HCT116 (cell line): ENCODE results near the gene FRMPD4. TPM values are rescaled to one million over a fixed set of nuclear protein-coding genes. Genes with fewer than 3 reads are reported as not detected.

Experiments
- ATAC-seq: fragments of 200-7000 bp; cut with Tn5 transposase; 2 replicates; pipeline ENCODE4 v1.9.1; 2020; ENCODE audit warnings: mild to moderate bottlenecking, moderate library complexity
- BruUV-seq: library from RNA; stranded (reverse); fragments of 400-500 nt; replicated peaks from 2 replicates; lab custom pipeline; 2021; lab: Mats Ljungman, UMichigan
- CTCF ChIA-PET: fragments of 300-600 bp; sonication (Branson Sonifier 250); formaldehyde crosslinking; loops from one replicate; lab custom pipeline; 2021; ENCODE audit warnings: antibody characterized with exemption; lab: Charles Lee
- POLR2A ChIA-PET: fragments of 300-600, 350-600 bp; sonication (Branson Sonifier 250); formaldehyde crosslinking; loops from one replicate; lab custom pipeline; 2021; ENCODE audit warnings: antibody characterized with exemption; lab: Charles Lee
- RAD21 ChIA-PET, 2 experiments: fragments of 300-600 bp; sonication (Branson Sonifier 250); formaldehyde crosslinking; loops; one replicate each; lab custom pipeline; 2023; ENCODE audit warnings: low total read pairs in 2 of 2; ENCODE audit not compliant: uncharacterized antibody in 2 of 2, unreplicated experiment in 2 of 2, low non-redundant PET in 1 of 2; lab: Charles Lee
- DNase-seq: peaks from one replicate; pipeline ENCODE4 v3.0.0-alpha.2; 2010; ENCODE audit warnings: low read depth, low spot score
- H2AFZ ChIP-seq: fragments of 200-600 bp; shearing (Covaris generic), sonication (generic); 2 replicates; pipeline ENCODE4 v1.6.1; 2017; ENCODE audit warnings: low read depth, mixed run types, mixed read lengths, antibody characterized with exemption, low read length; ENCODE audit not compliant: poor library complexity, severe bottlenecking
- H3K27ac ChIP-seq: 2 replicates; pipeline ENCODE4 v1.5.1; 2012; ENCODE audit warnings: low read depth, low read length
- H3K27me3 ChIP-seq: fragments of 200-600 bp; sonication (generic); 2 replicates; pipeline ENCODE4 v1.6.1; 2016; ENCODE audit warnings: mixed run types, low read length, mixed read lengths; ENCODE audit not compliant: insufficient read depth
- H3K36me3 ChIP-seq, 2 experiments: fragments of 200-500 bp in 1 of 2; fragments of 200-600 bp in 1 of 2; sonication (Bioruptor generic) in 1 of 2; sonication (generic) in 1 of 2; 2 replicates each; pipeline versions ENCODE4 v1.5.1 to v1.6.1; 2014 to 2016; ENCODE audit warnings: low read length in 2 of 2, inconsistent platforms in 1 of 2, mixed read lengths in 1 of 2, mixed run types in 1 of 2; ENCODE audit not compliant: insufficient read depth in 2 of 2, control insufficient read depth in 1 of 2
- H3K4me1 ChIP-seq, 2 experiments: fragments of 200-600 bp in 1 of 2; sonication (generic) in 1 of 2; 2 replicates each; pipeline versions ENCODE4 v1.5.1 to v1.6.1; 2012 to 2017; ENCODE audit warnings: low read length in 2 of 2, inconsistent platforms in 1 of 2, mild to moderate bottlenecking in 1 of 2, mixed read lengths in 1 of 2, mixed run types in 1 of 2, moderate library complexity in 1 of 2; ENCODE audit not compliant: insufficient read depth in 2 of 2, control insufficient read depth in 1 of 2
- H3K4me2 ChIP-seq: fragments of 200-600 bp; sonication (generic); 2 replicates; pipeline ENCODE4 v1.6.1; 2017; ENCODE audit warnings: mixed run types, low read length, mixed read lengths
- H3K4me3 ChIP-seq, 2 experiments: fragments of 200-600 bp in 1 of 2; sonication (generic) in 1 of 2; replicated peaks in 1 of 2; 2 replicates each; pipeline ENCODE4 v1.5.1; 2011 to 2016; ENCODE audit warnings: low read length in 2 of 2, control low read depth in 1 of 2, low read depth in 1 of 2, mild to moderate bottlenecking in 1 of 2, mixed read lengths in 1 of 2, mixed run types in 1 of 2
- H3K79me2 ChIP-seq: fragments of 200-600 bp; sonication (generic); 2 replicates; pipeline ENCODE4 v1.6.1; 2017; ENCODE audit warnings: mild to moderate bottlenecking, mixed run types, low read length, moderate library complexity, mixed read lengths; ENCODE audit not compliant: insufficient read depth
- H3K9ac ChIP-seq: fragments of 200-600 bp; sonication (generic); 2 replicates; pipeline ENCODE4 v1.6.1; 2016; ENCODE audit warnings: low read length, mixed read lengths
- H3K9me2 ChIP-seq: fragments of 200-600 bp; sonication (generic), shearing (Covaris generic); 2 replicates; pipeline ENCODE4 v1.6.1; 2017; ENCODE audit warnings: mixed run types, mild to moderate bottlenecking, moderate library complexity; ENCODE audit not compliant: insufficient read depth
- H3K9me3 ChIP-seq, 2 experiments: fragments of 200-500 bp in 1 of 2; fragments of 200-600 bp in 1 of 2; sonication (Bioruptor generic) in 1 of 2; sonication (generic) in 1 of 2; 2 replicates each; pipeline ENCODE4 v1.6.1; 2014 to 2017; ENCODE audit warnings: low read length in 2 of 2, mixed read lengths in 2 of 2, inconsistent platforms in 1 of 2, low read depth in 1 of 2, mild to moderate bottlenecking in 1 of 2, mixed run types in 1 of 2, moderate library complexity in 1 of 2; ENCODE audit not compliant: control insufficient read depth in 1 of 2, insufficient read depth in 1 of 2
- H4K20me1 ChIP-seq: fragments of 200-600 bp; sonication (generic), shearing (Covaris generic); 2 replicates; pipeline ENCODE4 v1.6.1; 2017; ENCODE audit warnings: mixed run types, mild to moderate bottlenecking, moderate library complexity; ENCODE audit not compliant: insufficient read depth
- ATF3 ChIP-seq: IDR thresholded peaks from 2 replicates; pipeline ENCODE4 v1.6.1; 2012
- CBX3 ChIP-seq: IDR thresholded peaks from 2 replicates; pipeline ENCODE4 v1.6.1; 2012; ENCODE audit warnings: low read depth
- CEBPB ChIP-seq: IDR thresholded peaks from 2 replicates; pipeline ENCODE4 v1.6.1; 2012; ENCODE audit warnings: low read depth
- FOSL1 ChIP-seq: IDR thresholded peaks from 2 replicates; pipeline ENCODE4 v1.6.1; 2012; ENCODE audit warnings: low read depth
- MAX ChIP-seq: IDR thresholded peaks from 2 replicates; pipeline ENCODE4 v1.6.1; 2012
- POLR2A ChIP-seq: IDR thresholded peaks from 2 replicates; pipeline ENCODE4 v1.7.0; 2011; ENCODE audit warnings: borderline replicate concordance; ENCODE audit not compliant: insufficient read depth, insufficient read length; ENCODE audit errors: extremely low read depth
- RAD21 ChIP-seq: IDR thresholded peaks from 2 replicates; pipeline ENCODE4 v1.6.1; 2012; ENCODE audit warnings: low read depth, mild to moderate bottlenecking
- TCF7L2 ChIP-seq: IDR thresholded peaks from 2 replicates; pipeline ENCODE4 v1.7.0; 2011; ENCODE audit warnings: borderline replicate concordance, inconsistent platforms; ENCODE audit not compliant: insufficient read depth, insufficient read length; ENCODE audit errors: extremely low read depth
- ZNF274 ChIP-seq: fragments of 200-500 bp; sonication (Bioruptor generic); IDR thresholded peaks from 2 replicates; pipeline ENCODE4 v1.6.1; 2014; ENCODE audit warnings: mild to moderate bottlenecking, low read depth, low read length, inconsistent platforms
- intact Hi-C: fragments of 100-400 bp; cut with micrococcal nuclease; formaldehyde crosslinking; loops from 2 replicates; pipeline ENCODE4 v1.10.0; 2022
- total RNA-seq: library from RNA; stranded (reverse); gene quantifications from one replicate; pipeline ENCODE4 v1.2.1, GENCODE V29; 2021; ENCODE audit not compliant: unreplicated experiment

Gene FRMPD4
- total RNA-seq, 1 experiment from 2014 or later = not detected

- ChIA-PET POLR2A (no interaction called here), RAD21 (no interaction called here), CTCF (interaction anchor here (0.9 kb wide), 1 partner anchor 66 kb away, joined by 3 read pairs; no protein-coding TSS in a partner anchor)
- Histone ChIP-seq H3K27me3 (no peaks in the 10 kb centered on the region), H3K9ac (no peak overlapping the region), H3K4me3 (no peak overlapping the region), H3K9me2 (no peaks in the 10 kb centered on the region), H3K4me2 (no peak overlapping the region), H3K27ac (no peak overlapping the region), H3K36me3 (no peaks in the 10 kb centered on the region), H3K4me1 (peaks cover 0 to 3% of the 10 kb centered on the region in 2 experiments; a peak in 1 of 4 replicates), H2AFZ (no peak overlapping the region), H3K9me3 (no peaks in the 10 kb centered on the region), H3K79me2 (no peaks in the 10 kb centered on the region), H4K20me1 (no peaks in the 10 kb centered on the region)
- no TSS peak for BruUV-seq
- DNase-seq = no peak
- TF ChIP-seq ZNF274 = no peak
- TF ChIP-seq ATF3 = no peak
- no peak for TF ChIP-seq TCF7L2
- no peak for TF ChIP-seq CBX3
- no peak for TF ChIP-seq POLR2A
- ATAC-seq = no peak
- intact Hi-C loops = no loop called here
Measured at GRCh38 chrX:12767856-12768255, 629.6 kb downstream of the FRMPD4 start.

DNA sequence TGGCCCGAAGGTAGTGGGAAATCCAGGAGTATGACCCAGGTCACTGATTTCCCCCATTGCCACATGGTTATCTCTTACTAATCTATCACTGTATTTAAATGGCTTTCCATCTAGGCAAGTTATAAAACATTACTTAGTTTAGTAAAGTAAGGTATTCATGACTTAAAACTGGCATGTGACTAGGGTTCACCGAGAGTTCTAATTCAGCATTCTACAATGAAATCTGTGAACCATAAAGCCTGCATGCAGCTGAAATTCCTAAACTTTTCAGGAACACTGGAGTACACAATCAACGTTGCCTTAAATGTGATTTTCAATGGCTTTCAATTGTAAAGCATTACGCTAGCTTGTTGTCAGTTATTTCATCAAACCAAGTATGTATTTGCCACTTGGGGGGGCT lies 630.2 kb downstream of the FRMPD4 start:
- POLR2A ChIA-PET = no interaction called here
- TF ChIP-seq FOSL1 = no peak
- TF ChIP-seq POLR2A = no peak
- 0 out of 2 replicates have a peak, but pooled peaks have one; percentile 7 for TF ChIP-seq RAD21
- no peak for TF ChIP-seq TCF7L2
- no peak for TF ChIP-seq CEBPB
- no peak for TF ChIP-seq MAX
- no peak for TF ChIP-seq ZNF274
- BruUV-seq = no TSS peak
- no peak overlapping the region for H3K9ac ChIP-seq
- H3K4me2 ChIP-seq = no peak overlapping the region
- H3K79me2 ChIP-seq = no peaks in the 10 kb centered on the region
- ATAC-seq (no peak), DNase-seq (no peak)
- no peaks in the 10 kb centered on the region for H3K36me3 ChIP-seq
- RAD21 ChIA-PET = no interaction called here
- H3K9me2 ChIP-seq = no peaks in the 10 kb centered on the region
- intact Hi-C loops = no loop called here
- peaks cover 0 to 3% of the 10 kb centered on the region in 2 experiments; a peak in 1 of 4 replicates for H3K4me1 ChIP-seq
- no peaks in the 10 kb centered on the region for H3K27me3 ChIP-seq
- H3K4me3 ChIP-seq = no peak overlapping the region
- no peaks in the 10 kb centered on the region for H3K9me3 ChIP-seq
- no peak overlapping the region for H2AFZ ChIP-seq
- no peak overlapping the region for H3K27ac ChIP-seq
- CTCF ChIA-PET = interaction anchor here (0.9 kb wide), 1 partner anchor 67 kb away, joined by 3 read pairs; no protein-coding TSS in a partner anchor
- no peaks in the 10 kb centered on the region for H4K20me1 ChIP-seq
